GM21423 (cell line): Measurements from ENCODE around the gene DCTN5.
"Not testable (repeated sequence)": the region's sequence is repeated elsewhere in the genome, so short reads cannot be mapped to it uniquely, and the experiment has no call there.

ENCODE experiments used
- ATAC-seq: cut with Tn5 transposase; IDR thresholded peaks from one replicate; pipeline ENCODE4 v1.9.1; 2021; ENCODE audit warnings: mild to moderate bottlenecking, moderate library complexity; ENCODE audit not compliant: unreplicated experiment

The DCTN5 gene

DNA sequence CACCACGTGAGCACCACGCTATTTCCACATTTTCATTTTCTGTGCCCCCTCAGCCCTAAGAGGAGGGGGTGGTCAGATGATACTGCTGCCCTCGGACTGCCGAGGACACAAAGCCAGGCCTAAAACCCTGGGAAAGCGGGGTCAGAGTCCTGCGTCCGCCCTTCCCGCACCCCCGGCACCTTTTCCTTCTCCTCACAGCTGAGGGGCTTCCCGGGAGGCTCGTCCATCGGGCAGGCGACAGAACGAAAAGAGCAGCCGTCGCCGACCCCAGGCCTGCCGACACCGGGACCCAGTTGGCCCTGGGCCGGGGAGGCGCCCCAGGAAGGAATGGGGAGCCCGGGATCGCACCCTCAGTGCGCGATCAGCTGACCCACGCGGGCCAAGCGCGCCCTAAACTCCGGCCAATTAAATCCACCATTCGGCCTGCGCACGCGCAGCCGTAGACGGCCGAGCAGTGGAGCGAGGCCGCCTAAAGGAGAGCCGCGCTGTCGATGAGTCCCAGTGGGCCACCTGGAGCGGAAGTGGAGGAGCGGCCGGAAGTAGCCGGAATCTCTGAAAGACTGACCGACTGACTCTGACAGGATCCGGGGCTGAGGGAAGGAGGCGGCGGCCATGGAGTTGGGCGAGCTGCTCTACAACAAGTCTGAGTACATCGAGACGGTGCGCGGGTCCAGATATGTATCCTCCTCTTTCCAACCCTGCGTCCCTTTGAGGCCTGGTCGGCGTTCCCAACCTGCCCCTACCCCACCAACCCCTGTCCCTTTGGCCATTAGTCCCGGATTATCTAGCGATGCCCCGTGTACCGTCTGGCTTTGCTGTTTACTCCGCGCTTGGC lies at the start of gene DCTN5, which contains the start of gene PALB2:
Gene DCTN5 (plus strand): TSS at position 536 of the 835 bp plus-strand sequence. CDS start 77 bp downstream, at position 613.
Gene PALB2 (minus strand): TSS at position 380 of the 835 bp plus-strand sequence. CDS start 153 bp downstream, at position 227.
- peak; percentile 95 for ATAC-seq

DNA sequence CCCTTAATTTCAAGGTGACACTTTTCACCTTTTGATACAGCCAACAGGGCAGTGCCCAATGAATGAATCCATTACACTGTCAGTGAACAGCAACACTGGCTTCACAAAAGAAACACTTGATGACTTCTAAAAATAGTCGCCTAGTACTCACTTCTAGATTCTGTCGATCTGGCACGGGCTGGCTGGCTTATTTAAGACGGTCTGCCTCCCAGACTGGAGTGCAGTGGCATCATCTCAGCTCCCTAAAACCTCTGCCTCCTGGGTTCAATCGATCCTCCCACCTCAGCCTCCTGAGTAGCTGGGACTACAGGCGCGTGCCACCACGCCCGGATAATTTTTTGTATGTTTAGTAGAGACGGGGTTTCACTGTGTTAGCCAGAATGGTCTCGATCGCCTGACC lies 47.1 kb upstream of the DCTN5 start:
- ATAC-seq: no peak

GRCh38 chr16:23595246-23595950 lies 45.9 kb upstream of the DCTN5 start:
- peak; percentile 7 for ATAC-seq

DNA sequence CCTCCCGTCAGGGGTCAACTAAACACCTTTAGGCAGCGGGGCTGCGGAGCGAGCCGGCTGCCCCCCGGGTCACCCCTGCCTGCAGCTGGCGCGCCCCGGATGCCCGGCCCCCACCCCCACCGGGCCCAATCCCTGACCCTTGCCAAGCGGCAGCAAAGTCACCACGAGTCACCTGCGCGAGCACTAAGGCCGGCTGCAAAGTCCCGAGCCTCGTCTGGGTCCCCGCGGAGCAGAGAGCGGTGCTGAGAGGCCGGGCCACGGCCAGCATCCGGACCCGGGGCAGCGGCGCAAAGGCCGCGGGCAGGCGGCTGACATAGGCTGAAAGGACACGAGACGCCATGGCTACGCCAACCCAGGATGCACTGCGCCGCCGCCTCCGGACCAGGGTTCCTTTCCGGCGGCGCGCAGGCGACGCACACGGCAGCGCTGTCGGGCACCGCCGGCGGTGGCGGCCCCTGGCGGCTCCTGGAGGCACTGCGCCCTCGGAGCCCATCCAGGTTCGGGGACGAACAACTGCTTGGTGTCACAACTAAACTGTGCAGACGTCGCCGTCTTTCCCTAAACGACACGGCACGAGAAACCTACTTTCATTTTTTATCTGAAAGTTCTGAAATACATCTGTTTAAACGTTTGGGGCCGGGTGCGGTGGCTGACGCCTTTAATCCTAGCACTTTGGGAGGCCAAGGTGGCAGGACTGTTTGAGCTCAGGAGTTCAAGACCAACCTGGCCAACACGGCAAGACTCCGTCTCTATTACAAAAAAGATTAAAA lies 45.1 kb upstream of the DCTN5 start, which contains the start of gene NDUFAB1:
Gene NDUFAB1 (minus strand): TSS at position 366 of the 770 bp plus-strand sequence. CDS start 26 bp downstream, at position 340.
- peak; percentile 92 for ATAC-seq

- no peak for ATAC-seq
Measured at GRCh38 chr16:23597003-23597756, 44.1 kb upstream of the DCTN5 start.

GRCh38 chr16:23607726-23608125 lies 33.5 kb upstream of the DCTN5 start:
- no peak for ATAC-seq

GRCh38 chr16:23608194-23608593 lies 33.1 kb upstream of the DCTN5 start:
- no peak for ATAC-seq

DNA sequence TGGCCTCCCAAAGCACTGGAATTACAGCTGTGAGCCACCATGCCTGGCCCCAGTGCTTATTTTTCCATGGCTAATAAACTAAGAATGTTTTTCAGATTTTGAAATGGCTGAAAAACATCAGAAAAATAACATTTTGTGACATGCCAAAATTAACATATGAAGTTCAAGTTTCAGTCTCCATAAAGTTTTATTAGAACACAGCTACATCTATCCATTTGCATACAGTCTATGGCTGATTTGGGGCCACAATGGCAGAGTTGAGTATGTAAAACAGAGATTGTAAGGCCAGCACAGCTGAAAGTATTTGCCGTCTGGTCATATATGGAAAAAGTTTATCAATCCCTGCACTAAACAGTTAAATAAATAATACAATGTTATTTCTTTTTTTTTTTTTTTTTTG lies 31.3 kb upstream of the DCTN5 start:
- no peak for ATAC-seq

DNA sequence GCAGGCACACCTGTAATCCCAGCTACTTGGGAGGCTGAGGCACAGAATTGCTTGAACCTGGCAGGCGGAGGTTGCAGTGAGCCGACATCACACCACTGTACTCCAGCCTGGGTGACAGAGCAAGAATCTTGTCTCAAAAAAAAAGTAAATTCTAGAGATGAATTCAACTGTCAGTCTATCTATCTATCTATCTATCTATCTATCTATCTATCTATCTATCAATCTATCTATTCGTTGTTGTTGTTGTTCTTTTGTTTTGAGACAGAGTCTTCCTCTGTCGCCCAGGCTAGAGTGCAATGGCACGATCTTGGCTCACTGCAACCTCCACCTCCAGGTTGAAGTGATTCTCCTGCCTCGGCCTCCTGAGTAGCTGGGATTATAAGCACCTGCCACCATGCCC lies 30.4 kb upstream of the DCTN5 start:
- ATAC-seq: not testable (repeated sequence)

DNA sequence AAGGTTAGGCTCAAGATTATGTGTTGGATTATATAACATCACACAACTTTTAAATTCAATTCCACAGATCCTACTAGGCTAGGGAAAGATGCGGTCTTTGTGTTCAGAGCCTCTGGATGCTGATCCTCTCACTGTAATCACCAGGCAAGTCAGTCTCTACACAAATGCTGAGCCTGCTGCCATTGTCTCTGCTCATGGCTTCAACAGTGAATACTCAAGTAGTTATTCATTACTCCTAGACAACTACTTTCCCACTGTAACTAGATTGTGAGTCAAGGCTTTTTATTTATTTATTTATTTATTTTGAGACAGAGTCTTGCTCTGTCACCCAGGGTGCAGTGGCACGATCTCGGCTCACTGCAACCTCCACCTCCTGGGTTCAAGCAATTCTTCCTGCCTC lies 29.3 kb upstream of the DCTN5 start:
- no peak for ATAC-seq

- no peak for ATAC-seq
Measured at GRCh38 chr16:23615805-23616204, 25.5 kb upstream of the DCTN5 start.

GRCh38 chr16:23624092-23624491 lies 17.2 kb upstream of the DCTN5 start:
- ATAC-seq: no peak

- ATAC-seq: no peak
Measured at GRCh38 chr16:23629516-23629915, 11.8 kb upstream of the DCTN5 start.

GRCh38 chr16:23631874-23632273 lies 9.4 kb upstream of the DCTN5 start:
- ATAC-seq: not testable (repeated sequence)

DNA sequence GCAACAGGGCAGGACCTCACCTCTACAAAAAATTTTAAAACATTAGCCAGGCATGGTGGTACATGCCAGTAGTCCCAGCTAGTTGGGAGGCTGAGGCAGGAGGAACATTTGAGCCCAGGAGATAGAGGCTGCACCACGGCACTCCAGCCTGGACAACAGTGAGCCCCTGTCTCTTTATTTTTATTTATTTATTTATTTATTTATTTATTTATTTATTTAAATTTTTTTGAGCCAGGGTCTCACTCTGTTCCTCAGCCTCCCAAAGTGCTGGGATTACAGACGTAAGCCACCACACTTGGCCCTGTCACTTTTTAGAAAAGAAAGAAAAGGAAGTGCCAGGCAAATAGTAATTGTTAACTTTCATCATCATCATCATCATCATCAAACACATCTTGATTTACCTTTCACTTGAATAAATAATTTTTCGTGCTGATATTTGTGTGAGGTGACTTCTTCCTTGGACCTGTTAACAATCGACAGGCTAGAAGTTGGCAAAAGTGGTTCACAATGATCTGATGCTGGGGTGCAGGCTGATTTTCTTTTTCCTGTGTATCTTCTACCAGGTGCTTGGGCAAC lies 6.7 kb upstream of the DCTN5 start:
- ATAC-seq: no peak

GRCh38 chr16:23635958-23636357 lies 5.3 kb upstream of the DCTN5 start:
- no peak for ATAC-seq

DNA sequence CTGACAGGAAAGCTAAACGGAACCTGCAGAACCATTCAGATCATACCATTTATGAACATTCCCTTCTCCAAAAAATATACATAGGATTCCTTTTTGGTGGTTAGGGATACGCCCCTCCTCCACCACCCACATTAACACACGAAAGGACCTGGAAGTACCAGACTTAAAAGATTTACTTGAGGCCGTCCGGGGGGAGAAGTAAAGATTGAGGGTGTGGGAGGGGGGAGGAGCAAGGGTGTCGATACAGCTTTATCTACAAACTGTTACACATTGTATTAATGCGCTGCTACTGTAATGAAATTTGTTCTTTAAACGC lies 693 bp upstream of the DCTN5 start:
- ATAC-seq: no peak

DNA sequence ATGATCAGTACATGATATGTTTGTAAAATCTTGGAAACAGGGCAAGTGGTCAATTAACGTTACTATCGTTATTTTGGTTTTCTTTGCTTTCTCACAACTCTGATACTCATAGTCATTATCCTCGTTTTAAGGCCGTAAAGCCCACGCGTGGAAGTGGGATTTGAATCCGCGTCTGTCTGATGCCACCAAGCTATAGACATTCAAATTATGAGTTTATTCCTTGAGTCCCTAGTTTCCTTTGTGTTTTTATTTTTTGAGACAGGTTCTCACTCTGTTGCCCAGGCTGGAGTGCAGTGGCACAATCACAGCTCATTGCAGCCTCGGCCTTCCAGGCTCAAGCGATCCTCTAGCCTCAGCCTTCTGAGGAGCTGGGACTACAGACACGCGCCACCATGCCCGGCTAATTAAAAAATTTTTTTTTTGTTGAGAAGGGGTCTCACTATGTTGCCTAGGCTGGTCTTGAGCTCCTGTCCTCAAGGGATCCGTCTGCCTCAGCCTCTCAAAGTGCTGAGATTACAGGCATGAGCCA lies 1.0 kb downstream of the DCTN5 start:
- no peak for ATAC-seq

GRCh38 chr16:23650674-23651416 lies 9.6 kb downstream of the DCTN5 start:
- ATAC-seq: no peak
